Measurements from ENCODE around the gene SFI1.
A peak's percentile ranks its signal among the peaks of the same experiment; 100 is the strongest.

SFI1 gene

DNA sequence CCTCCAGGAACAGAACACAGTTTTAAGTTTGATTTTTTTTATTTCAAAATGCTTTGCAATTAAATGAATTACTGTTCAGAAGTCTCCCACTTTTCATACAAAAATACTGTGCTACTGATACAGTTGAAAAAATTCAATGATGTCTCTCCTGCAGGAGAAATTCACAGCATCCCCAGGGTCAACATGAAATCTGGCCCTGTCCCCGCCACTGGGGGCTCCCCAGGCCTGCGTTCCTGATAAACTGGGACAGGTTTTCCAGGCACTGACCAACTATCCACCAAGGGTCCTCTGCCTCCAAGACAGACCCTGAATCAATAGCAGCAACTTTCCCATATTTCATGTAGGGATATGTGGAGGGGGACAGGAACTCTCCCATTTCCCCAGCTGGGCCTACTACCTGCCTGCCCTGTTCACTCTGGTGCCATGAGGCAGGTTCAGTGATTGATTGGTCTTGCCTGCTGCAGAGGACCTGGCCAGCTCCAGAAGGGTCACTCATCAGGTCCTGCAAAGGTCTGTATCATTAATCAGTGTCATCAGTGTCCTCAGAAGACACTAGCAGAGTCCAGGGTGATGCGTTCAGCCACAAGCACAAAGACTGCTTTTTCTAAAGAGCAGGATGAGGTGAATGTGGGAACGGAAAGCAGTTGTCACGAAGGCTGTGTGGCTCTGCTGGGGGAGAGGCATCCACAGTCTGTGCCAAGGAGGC, 122.3 kb downstream of the SFI1 start:
- no peak for DNase-seq

DNA sequence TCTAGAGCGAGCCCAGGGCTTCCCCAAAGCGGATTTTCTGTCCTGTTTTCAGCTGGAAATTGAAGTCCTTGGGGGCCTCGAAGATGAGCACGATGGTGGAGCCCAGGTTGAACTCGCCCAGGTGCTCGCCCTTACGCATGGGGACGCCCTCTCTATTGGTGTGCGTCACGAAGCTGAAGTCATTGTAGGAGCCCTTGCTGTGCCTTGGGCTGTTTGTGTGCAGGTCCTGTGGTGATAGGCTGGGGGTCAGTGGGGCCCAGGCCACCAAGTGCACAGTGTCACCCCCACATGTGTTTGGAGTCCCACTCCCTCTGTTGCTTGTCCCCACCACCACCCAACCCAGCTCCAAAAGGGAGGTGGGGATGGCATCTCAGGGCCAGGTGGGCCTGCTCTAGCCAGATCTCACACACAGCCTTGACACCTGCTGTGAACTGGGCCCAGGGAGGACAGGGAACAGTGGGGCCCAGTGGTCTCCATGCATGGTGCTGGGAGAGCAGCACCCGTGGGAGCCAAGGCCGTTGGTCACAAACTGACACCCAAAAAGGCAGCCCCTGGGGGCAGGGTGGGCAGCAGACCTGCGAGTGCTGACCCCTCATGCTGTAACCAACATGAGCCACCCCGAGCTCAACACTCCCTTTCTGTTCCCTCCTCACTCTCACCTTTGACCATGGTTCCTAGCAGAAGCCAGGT, 123.4 kb downstream of the SFI1 start:
- no peak for DNase-seq

DNA sequence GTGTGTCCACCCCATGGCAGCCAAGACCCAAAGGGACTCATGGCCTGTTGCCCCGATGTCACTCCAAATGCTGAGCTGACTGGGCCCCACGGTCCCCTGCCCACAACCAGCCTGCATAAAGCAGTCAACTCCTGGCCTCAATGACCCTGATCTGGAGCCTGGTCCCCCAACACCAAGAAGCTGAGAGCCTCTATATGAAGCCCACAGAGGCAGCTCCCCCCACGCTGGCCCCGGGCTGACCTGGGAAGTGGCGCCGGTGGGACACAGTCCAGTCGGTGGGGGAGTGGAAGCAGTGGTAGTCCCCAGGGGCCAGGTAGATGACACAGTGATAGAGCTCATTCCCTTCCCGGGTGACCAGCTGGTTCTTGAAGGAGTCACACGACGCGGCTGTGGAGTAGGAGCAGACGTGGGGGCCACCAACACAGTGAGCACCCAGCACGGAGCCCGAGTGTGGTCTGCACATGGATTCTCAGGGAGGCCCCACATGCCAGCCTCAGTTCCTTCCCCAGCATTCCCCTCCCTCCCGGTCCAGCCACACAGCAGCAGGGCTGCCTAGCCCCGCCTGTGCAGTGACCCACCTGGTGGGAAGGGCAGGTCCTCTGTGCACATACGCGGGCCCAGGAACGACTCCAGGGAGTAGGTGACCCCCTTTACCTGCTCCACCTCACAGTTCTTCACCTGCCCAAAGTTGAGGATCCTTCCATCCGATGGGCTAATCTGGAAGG, 124.6 kb downstream of the SFI1 start:
- no peak for DNase-seq

GRCh38 chr22:31621507-31622124, 125.3 kb downstream of the SFI1 start:
- DNase-seq, result no peak

DNA sequence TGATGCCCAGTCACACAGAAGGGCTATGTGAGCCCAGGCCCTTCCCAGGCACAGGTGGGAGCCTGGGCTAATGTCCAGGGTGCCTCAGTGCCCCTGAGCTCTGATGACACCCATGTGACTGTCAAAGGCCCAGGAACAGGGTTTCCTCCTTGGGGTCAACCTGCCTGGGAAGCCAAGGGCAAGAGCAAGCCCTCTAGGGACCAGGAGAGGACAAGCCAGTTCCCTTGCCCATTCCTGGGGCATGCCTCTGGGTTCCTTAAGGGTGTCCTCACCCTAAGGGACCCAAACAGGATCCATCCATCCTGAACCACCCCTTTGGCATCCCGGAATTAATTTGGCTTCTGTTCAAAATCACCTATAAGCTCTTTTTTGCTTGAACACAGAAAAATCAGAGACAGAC, 126.6 kb downstream of the SFI1 start:
- DNase-seq, result no peak

DNA sequence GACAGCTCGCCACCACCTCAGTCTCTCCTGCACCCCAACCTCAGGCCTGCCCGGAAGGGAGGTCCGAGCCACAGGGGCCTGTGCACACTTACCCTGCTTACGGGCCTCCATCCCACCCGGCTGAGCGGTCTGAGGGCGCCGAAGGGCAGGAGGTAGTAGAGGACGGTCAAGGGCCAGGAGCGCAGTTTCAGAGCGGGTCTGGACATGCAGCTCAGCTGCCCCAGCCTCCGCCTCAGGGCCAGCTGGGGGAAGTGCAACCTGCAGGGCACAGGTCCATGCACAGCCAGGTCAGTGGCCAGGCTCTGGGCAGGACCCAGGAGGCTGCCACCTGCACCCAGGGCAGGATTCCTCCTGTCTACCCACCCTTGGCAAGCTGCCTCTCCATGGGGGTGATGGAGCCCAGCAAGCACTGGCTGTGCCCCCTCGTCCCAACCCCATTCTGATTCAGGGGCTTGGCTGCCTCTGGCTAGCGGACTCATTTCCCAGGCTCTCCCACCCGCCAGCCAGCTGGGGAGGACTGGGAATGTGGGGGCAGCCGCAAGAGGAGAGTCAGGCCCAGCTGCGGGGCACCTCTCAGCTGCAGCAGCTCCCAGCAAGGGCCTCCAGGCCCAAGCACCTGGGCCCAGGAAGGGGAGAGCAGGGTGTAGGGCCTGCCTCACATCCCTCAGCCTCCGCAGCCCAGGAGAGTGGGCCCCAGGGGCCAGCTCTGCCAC, 127.4 kb downstream of the SFI1 start:
- no peak for DNase-seq

- DNase-seq, result no peak
Observed at GRCh38 chr22:31625257-31625640, 128.9 kb downstream of the SFI1 start.

DNA sequence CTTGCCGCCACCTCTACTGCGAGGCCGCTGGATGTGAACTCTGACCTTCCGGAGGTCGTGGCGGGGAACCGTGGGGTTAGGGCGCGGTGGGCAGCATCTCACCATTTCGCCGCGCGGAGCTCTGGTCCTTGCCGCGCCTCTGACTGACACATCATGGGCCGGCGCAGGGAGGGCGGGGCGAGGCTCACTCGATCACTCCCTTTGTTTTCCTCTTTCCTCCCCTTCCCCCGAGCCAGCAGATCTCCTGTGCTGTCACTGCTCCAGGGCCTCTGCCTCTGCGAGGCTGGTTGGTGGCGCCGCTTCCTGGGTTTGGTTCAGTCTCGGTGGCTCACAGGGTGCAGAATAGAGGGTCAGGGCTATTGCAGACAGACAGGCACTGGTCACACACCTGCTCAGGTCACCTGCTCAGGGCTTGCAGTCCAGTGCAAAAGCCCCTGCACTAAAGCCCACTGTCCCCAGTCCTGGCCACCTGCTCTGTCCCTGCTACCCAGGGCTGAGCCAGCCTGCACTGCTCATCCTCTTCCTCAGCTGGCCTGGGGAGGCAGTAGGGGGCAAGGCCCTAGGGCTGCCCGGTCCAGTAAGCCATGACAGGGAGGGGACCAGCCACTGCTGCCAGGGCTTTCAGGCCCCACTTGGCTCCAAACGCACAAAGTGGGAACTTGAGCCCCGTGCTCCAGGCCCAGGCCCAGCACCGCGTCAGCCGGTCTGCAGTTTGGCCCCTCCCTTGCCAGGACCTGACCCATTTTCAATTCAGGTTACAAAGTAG, 129.5 kb downstream of the SFI1 start:
- no peak for DNase-seq

GRCh38 chr22:31626427-31627150, 130.3 kb downstream of the SFI1 start:
- no peak for DNase-seq

GRCh38 chr22:31627223-31627731, 130.9 kb downstream of the SFI1 start:
- no peak for DNase-seq

DNA sequence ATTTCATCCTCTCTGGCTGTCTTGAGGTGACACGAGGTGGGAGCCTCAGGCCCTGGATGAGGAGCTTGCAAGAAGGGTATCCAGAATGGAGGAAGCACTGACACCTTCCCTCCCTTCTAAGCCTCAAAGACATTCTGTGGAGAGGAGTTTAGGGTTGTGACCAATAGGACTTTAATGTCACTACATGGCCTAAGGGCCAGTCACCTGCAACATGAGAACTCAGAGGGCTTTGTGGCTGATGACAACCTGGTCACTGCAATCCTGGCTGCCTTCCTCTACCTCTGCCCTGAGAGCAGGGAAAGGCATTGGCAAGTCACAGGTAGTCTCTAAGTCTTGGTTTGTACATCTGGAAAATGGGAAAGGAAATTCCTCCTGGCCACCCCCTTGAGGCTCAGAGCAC, 132.0 kb downstream of the SFI1 start:
- no peak for DNase-seq

DNA sequence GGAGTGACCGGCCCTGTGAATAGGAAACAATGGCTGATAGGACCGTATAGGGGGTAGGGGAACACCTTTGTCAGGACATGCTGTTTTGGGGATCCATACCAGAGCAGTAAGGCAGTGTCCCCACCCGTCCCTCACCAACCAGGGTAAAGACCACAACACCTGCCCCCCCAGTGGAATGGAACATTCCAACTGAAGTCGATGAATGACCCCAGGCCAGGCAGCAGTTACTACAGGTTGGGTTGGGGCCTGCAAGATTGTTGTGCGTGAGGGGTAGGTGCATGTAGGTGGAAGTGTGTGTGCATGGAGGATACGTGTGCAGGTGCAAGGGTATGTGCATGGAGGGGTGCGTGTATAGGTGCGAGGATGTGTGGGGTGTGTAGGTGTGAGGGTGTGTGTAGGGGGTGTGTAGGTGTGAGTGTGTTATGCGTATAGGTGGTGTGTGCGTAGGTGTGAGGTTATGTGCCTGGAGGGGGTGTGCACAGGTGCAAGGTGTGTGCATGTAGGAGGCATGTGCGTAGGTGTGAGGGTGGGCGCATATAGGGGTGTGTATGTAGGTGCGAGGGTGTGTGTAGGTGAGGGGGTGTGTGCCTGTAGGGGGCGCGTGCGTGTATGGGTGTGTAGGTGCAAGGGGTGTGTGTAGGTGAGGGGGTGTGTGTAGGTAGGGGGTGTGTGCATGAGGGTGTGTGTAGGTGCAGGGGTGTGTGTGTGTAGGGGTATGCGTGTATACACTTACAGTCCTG, 132.8 kb downstream of the SFI1 start:
- no peak for DNase-seq

DNA sequence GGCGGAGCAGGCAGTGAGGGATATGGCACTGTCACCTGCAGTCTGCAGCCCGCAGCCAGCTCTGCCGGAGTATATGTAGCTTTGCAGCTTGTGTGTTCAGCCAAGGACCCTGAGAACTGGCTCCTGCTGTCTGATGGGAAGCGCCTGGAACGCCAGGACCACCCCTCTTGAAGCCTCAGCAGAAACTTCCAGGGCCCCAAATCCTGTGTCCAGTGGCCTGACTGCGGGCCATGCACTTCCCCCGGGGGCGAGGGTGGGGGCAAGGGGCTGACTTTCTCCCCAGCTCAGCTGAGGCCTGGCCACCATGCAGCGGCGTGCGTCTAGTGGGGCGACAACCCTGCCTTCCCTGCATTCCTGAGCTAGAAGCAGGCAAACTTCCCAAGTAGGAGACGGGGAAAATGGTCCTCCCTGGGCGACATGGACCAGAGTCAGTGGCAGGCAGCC, 133.4 kb downstream of the SFI1 start:
- no peak for DNase-seq

DNA sequence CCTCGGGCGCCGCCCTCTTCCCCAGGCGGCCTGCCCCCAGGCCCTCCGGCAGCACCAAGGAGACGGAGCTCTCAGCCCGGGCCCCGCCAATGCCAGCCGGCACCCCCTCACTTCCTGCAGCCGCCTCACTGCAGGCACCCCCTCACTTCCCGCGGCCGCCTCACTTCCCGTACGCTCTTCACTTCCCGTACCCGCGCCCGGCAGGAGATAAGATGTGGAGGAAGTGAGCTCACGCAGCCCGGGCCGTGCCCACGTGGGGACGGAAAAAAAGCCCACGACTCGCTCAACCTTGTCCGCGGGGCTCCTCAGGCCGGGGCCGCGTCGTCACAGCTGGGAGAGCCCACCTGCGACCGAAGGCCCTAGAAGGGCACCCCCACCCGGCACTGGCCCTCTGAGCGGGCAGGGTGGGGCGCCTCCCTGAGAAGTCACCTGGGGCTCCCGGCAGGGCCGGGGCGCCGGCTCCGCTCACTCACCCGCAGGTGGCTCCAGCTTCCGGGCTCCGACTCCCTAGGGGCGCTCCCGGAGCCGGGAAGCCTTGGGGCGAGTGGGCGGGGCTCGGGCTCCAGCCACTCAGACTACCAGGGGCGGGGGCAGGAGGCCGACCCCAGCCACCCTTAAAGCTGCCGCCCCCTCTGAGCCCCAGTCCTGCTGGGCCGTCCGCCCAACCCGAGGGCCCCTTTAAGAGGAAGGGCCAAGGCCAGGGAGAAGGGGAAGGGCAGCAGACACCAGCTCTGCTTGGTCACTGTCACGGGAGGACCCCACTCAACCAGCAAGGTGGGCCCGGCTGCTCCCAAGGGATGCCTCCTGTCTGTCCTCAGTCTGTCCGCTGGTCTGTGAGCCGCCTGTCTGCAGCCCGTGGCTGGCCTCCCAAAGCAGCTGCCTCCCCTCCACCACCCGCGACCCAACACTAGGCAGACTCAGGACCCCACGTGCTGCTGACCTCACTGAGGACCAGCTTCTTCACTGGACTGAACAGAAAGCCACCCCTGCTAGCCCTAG, 134.3 kb downstream of the SFI1 start:
- DNase-seq, result peak; percentile 76

- no peak for DNase-seq
Observed at GRCh38 chr22:31631436-31631835, 135.1 kb downstream of the SFI1 start.

- peak; percentile 79 for DNase-seq
Observed at GRCh38 chr22:31635638-31636306, 139.4 kb downstream of the SFI1 start.

- no peak for DNase-seq
Observed at GRCh38 chr22:31637447-31637890, 141.1 kb downstream of the SFI1 start.

GRCh38 chr22:31637891-31638618, 141.7 kb downstream of the SFI1 start:
- DNase-seq, result no peak
